ENCODE measurements around the gene ZNF608.

GRCh38 chr5:124752854-124753720 is 6.6 kb upstream of the ZNF608 start:
- TF ChIP-seq GLIS3 (CRISPR knock-in tag; IDR thresholded peaks at IDR 0.05) (no peak), PPARA (CRISPR knock-in tag; IDR thresholded peaks at IDR 0.05; ENCODE audit: borderline replicate concordance) (no peak), CREB5 (CRISPR knock-in tag; IDR thresholded peaks at IDR 0.05; ENCODE audit: low read depth) (no peak), TSHZ2 (CRISPR knock-in tag; IDR thresholded peaks at IDR 0.05) (no peak), ZFP30 (CRISPR knock-in tag; IDR thresholded peaks at IDR 0.05) (no peak), PATZ1 (CRISPR knock-in tag; IDR thresholded peaks at IDR 0.05; ENCODE audit: borderline replicate concordance) (no peak), POU6F1 (CRISPR knock-in tag; IDR thresholded peaks at IDR 0.05; ENCODE audit: borderline replicate concordance, low read depth) (no peak), ISL1 (CRISPR knock-in tag; IDR thresholded peaks at IDR 0.05) (no peak), BACH2 (CRISPR knock-in tag; IDR thresholded peaks at IDR 0.05; ENCODE audit: borderline replicate concordance) (no peak), ZFP3 (CRISPR knock-in tag; IDR thresholded peaks at IDR 0.05) (no peak), SNAI2 (CRISPR knock-in tag; IDR thresholded peaks at IDR 0.05) (no peak), CSRNP3 (CRISPR knock-in tag; IDR thresholded peaks at IDR 0.05) (no peak)

All from SK-N-SH treated with all-trans-retinoic acid at 6 μM for 48 hours (cell line).